GM10847 (cell line): ENCODE results near the gene KDM1A.

ENCODE experiments used
- POLR2A ChIP-seq: IDR thresholded peaks from 2 replicates; pipeline ENCODE4 v1.6.1; 2011; ENCODE audit not compliant: insufficient read length; ENCODE audit errors: extremely low read depth

The KDM1A gene

DNA sequence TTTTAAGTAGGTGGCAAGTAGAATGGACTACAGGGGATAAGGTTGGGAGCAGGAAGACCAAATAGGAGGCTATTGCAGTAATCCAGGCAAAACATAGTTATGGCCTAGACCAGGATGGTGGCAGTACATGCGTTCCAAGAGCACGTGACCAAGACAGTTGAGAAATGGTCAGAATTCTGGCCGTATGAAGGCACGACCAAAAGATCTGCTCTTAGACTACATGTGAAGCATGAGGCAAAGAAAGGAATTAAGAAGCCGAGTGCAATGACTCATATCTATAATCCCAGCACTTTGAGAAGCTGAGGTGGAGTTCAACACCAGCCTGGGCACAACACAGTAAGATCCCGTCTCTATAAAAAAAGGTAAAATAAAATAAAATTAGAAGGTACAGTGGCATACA, 78.0 kb downstream of the KDM1A start:
- no peak for TF ChIP-seq POLR2A

- no peak for TF ChIP-seq POLR2A
Observed at GRCh38 chr1:23098463-23099170, 79.3 kb downstream of the KDM1A start.

DNA sequence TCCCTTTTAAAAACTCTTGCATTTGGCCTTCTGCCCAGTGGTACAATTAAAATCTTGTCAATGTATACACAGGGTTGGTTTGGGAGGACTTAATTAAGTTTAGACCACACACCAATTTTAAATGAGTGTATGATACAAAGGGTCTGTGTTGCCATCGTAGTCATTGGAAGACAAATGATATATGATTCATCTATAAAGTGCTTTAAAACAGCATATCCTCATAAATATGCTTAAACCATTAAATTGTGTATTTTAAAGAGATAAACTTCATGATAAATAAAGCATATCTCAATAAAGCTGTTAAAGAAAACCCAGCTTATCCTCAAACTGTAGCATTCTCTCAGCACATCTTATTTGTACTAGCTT, 79.9 kb downstream of the KDM1A start:
- no peak for TF ChIP-seq POLR2A

DNA sequence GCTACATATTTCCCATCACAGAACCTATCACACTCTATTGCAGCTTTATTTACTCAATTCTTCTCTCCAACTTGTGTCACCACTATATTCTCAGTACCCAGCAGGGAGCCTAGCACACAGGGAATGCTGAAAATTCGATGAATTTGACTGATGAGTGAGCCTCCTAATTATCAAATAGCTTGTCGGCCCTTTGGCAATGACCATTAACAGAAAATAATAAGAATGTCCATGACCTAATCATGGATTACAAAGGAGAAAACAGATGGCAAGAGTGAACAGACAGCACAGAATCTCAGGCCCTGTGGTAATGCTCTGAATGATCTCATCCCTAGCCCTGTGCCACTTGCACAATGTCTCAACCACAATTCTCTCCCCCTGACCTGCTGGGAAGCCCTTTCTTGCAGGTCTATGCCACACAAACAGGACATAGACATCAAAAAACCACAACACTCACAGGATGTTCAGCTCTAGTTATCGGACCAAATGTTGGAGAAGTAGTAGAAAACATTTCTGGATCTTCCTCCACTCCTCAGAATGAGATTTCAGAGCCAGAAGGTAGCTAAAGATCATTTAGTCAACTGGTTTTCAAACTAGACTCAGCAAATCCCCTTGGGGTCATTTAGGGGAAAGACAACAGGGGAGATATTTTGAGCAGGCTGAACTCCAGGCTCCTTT, 80.9 kb downstream of the KDM1A start:
- TF ChIP-seq POLR2A: no peak

DNA sequence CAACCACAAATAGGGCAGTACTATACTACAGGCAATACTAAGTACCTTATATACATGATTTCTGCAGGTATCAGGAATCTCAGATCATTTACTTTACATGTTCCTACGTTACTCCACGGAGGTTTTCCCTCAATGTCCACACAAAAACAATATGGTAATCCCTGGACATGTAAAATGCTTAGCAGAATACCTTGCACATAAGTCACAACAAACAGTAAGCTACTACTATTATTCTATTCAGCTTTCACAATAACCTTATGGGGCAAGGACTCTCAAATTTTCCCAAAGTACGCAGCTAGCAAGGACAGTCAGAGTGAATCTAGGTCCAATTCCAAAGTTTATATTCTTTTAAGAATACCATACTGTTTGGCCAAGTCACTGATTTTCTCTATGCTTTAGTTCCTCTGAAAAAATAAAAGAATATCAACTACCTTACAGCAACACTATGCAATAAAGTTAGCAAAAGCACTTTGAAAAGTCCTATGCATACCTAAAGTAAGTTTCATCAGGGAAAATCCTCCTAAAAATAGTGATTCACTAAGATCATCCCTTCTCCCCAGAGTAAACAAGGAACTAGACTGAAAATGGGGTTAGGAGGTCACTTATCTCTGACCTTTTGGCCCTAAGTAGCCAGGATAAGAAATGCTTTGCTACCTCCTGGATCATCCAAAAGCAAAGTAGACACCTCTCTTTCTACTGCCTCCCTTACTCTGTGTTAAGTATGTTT, 82.0 kb downstream of the KDM1A start:
- no peak for TF ChIP-seq POLR2A

GRCh38 chr1:23101887-23102286, 82.6 kb downstream of the KDM1A start:
- TF ChIP-seq POLR2A: no peak

DNA sequence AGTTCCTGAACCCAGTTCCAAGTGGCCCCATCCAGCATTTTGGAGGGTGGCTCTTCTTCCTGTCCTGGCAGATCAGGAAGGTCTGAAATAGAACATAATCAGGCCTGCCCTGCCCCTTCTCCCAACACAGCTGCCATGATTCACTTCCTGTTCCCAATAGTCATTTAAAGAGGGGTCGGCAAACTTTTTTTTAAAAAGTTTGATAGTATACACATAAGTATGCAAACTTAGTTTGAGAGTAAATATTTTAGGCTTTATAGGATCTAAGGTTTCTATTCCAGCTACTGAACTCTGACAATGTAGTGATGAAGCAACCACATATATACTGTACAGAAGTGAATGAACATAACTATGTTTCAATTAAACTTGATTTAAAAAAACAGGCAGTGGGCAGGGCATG, 83.0 kb downstream of the KDM1A start:
- no peak for TF ChIP-seq POLR2A

GRCh38 chr1:23103001-23103889, 84.0 kb downstream of the KDM1A start:
- no peak for TF ChIP-seq POLR2A

DNA sequence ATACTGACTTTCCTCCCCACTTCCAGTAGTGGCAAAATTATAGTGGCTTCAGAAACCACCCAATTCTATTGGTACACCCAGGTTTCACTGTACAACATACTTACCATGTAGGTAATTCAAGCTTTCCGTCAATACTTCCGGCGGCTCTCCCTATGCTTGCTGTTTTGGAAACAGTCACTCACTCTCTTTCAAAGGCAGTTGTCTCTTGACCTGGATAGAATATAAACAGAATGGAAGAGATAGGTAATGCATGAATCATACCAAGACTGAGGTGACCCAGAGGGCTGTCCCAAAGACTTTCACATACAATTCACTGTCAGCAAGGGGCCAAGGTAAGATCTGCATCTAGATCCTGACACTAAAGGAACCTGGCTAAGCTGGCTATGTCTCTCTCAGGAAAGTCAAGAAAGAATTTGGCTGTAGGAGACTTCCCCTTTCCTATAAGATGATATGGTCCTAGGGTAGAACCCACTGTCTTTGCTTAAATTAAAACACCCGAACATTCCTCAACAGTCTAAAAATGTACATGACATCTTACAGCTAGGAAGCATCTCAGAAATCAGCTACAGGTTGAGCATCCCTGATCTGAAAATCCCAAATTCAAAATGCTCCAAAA, 89.8 kb downstream of the KDM1A start:
- no peak for TF ChIP-seq POLR2A

- no peak for TF ChIP-seq POLR2A
Observed at GRCh38 chr1:23110391-23110790, 91.1 kb downstream of the KDM1A start.

DNA sequence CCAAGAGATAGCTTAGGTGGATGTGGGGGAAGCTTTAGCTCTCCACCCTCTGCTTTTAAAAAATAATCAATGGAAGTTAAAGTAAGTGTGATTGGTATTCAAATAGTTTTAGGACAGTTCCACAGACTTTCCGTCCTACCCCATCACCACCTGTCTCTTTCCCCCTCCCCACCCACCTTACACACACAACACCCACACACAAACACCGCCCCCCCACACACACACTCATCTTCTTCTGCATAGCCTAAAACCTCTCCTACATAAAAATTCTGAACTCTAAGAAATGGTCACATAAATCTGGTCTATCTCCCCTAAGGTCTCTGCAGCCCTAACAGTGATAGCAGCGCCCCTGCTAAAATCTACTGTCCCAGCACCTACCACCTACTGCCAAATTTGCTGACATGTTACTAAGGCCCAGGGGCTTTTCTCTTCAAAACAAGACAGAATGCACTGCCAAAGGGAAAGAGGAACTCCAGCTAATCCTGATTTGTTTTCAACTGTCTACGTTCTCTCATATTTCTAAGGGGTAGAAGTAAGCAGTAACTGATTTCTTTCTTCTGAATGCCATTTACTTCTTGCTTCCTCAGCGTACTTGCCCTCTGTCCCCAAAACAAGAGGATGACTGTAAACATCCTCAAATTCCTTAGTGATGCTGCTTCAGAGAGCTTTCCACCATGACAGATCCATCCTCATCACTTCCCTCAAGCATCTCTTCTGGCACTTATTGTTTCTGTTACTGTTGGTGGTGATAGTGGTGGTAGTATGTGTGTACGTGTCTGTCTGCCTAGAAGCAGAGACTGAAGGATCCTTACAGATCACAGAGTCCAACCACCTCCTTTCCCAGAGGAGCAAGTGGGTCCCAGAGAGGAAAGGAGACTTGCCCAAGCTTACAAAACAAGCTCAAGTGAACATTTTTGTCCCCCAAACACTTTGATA, 92.6 kb downstream of the KDM1A start:
- no peak for TF ChIP-seq POLR2A

DNA sequence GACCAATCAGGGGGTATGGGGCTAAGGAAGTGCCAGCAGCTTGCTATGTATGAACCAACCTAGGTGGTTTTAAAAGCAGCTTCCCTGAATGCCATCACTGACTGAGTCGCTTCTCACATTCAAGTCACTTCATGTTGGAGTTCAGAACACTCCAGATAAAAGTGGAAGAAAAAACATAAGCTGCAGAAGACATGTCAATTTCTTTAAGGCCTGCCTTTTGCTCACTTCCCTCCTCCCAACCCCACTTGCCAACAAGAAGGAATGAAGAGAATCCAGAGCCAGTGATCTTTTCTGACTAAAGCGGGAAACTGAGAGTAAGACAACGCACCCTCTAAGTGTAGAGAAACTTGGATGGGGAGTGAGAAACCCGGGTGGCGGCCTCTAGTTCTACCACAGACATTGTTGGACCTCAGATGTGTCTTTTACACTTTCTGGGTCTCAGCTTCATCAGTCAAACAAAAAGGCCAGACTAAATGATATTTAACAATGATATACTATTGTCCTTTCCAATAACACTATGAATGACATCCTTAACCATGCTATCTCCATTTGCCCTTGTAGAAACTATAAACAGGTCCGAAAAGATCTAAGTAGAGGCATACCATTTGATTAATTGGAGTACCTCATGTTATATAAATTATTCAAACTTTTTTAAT, 95.3 kb downstream of the KDM1A start:
- TF ChIP-seq POLR2A: no peak

- no peak for TF ChIP-seq POLR2A
Observed at GRCh38 chr1:23116216-23116836, 97.1 kb downstream of the KDM1A start.
